Ureter (tissue), 1 donor: ENCODE measurements around the gene PCSK4. TPM values are rescaled to one million over a fixed set of nuclear protein-coding genes. Genes with fewer than 3 reads are reported as not detected.
"Not testable (repeated sequence)": the region's sequence is repeated elsewhere in the genome, so short reads cannot be mapped to it uniquely, and the experiment has no call there.

Experiments
- DNase-seq: peaks from one replicate; pipeline ENCODE4 v3.0.0-alpha.2; 2020; ENCODE audit warnings: low spot score
- total RNA-seq: library from RNA; stranded (reverse); gene quantifications from one replicate; pipeline ENCODE4 v1.2.4, GENCODE V29; 2023
- donor health status: DM: yes; HTN: yes; CAD: no.

Gene PCSK4
- total RNA-seq, 1 donor from 2014 or later, result 4.5 TPM

- no peak for DNase-seq
Observed at GRCh38 chr19:1505012-1505411, 14.9 kb upstream of the PCSK4 start.

- no peak for DNase-seq
Observed at GRCh38 chr19:1503925-1504773, 14.0 kb upstream of the PCSK4 start.

- DNase-seq, result no peak
Observed at GRCh38 chr19:1503089-1503924, 13.2 kb upstream of the PCSK4 start.

GRCh38 chr19:1502433-1503088, 12.4 kb upstream of the PCSK4 start:
- DNase-seq, result no peak

GRCh38 chr19:1501200-1501595, 11.0 kb upstream of the PCSK4 start:
- DNase-seq, result no peak

- not testable (repeated sequence) for DNase-seq
Observed at GRCh38 chr19:1499231-1499630, 9.1 kb upstream of the PCSK4 start.

- DNase-seq, result no peak
Observed at GRCh38 chr19:1497578-1498235, 7.6 kb upstream of the PCSK4 start.

- no peak for DNase-seq
Observed at GRCh38 chr19:1496714-1497577, 6.8 kb upstream of the PCSK4 start.

- peak; percentile 71 for DNase-seq
Observed at GRCh38 chr19:1495799-1496713, 5.9 kb upstream of the PCSK4 start.

- no peak for DNase-seq
Observed at GRCh38 chr19:1495051-1495798, 5.1 kb upstream of the PCSK4 start.

- DNase-seq, result no peak
Observed at GRCh38 chr19:1494115-1494815, 4.1 kb upstream of the PCSK4 start.

GRCh38 chr19:1492474-1493006, 2.4 kb upstream of the PCSK4 start:
- DNase-seq, result no peak

GRCh38 chr19:1491849-1492170, 1.7 kb upstream of the PCSK4 start:
- DNase-seq, result no peak

- no peak for DNase-seq
Observed at GRCh38 chr19:1491114-1491848, 1.1 kb upstream of the PCSK4 start, which contains the start of gene REEP6. Gene REEP6 (plus strand): TSS chr19:1491181. CDS start chr19:1491270, 89 bp downstream.

GRCh38 chr19:1489463-1490310, 463 bp downstream of the PCSK4 start:
- DNase-seq, result no peak

GRCh38 chr19:1488282-1488601, 1.9 kb downstream of the PCSK4 start:
- DNase-seq, result no peak
